KOPT-K1 (cell line): ENCODE data around the gene PTPRM.

Experiments
- H3K27ac ChIP-seq: fragments of 200-600 bp; sonication (generic); 2 replicates; pipeline ENCODE4 v1.5.1; 2016; ENCODE audit warnings: antibody characterized with exemption, mild to moderate bottlenecking, low read depth, low read length; ENCODE audit not compliant: poor library complexity, severe bottlenecking
- H3K36me3 ChIP-seq: fragments of 200-600 bp; sonication (generic); 2 replicates; pipeline ENCODE4 v1.5.1; 2017; ENCODE audit warnings: antibody characterized with exemption, mild to moderate bottlenecking, low read length, moderate library complexity; ENCODE audit not compliant: insufficient read depth
- H3K9me3 ChIP-seq: fragments of 200-600 bp; sonication (generic); 2 replicates; pipeline ENCODE4 v1.5.1; 2017; ENCODE audit warnings: antibody characterized with exemption, low read length, mild to moderate bottlenecking; ENCODE audit not compliant: insufficient read depth, poor library complexity, severe bottlenecking

The PTPRM gene

GRCh38 chr18:8130096-8130495, 563.0 kb downstream of the PTPRM start:
- Histone ChIP-seq H3K36me3 (no peaks in the 10 kb centered on the region), H3K27ac (no peak overlapping the region), H3K9me3 (no peaks in the 10 kb centered on the region)

DNA sequence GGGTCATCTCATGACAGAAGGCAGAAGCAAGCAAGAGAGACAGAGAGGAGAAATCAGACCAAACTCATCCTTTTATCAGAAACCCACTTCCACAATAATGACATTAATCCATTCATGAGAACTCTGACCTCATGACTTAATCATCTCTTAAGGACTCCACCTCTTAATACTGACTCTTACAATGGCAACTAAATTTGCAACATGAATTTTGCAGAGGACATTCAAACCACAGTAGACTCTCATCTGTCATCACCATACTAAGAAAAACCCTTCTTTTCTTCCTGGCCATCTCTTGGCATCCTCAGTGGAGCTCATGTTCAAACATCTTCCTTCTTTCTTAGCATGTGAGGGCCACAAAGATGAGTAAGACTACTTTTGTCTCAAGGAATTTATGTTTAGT, 565.9 kb downstream of the PTPRM start:
- Histone ChIP-seq H3K27ac (no peak overlapping the region), H3K9me3 (no peaks in the 10 kb centered on the region), H3K36me3 (no peaks in the 10 kb centered on the region)

DNA sequence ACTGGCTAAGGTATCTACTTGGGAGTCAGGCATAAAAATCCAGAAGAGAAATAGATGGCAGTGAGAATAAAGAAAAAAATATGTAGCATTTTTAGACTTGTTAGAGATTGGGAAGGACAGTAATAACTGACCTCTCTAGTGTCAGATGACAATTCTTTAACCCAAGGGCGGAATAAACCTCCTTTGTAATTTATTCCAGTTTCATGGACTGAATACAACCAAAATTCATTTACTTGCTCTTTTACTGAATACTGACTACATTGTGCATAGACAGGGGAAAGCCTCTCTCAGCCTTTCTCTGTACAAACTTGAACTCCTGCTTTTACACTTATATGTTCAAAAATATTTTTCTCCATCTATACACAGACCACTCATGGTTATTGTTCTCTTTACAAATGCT, 566.8 kb downstream of the PTPRM start:
- H3K9me3 ChIP-seq: no peaks in the 10 kb centered on the region
- no peak overlapping the region for H3K27ac ChIP-seq

DNA sequence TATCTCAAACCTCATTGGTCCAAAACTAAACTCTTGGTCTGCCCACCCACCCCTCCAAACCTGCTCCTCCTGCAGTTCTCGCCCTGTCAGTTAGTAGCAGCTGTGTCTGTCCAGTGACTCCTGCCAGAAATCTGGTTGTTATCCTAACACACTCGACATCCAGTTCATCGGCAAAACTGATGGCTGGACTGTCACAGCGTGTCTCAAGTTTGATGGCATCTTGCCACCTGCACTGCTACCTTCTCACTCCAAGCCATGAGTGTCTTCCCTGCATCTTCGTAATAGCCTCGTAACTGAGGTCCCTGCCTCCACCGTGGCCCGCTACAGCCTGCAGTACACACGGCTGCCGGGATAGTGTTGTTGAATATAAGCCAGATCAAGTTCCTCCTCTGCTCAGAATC, 572.0 kb downstream of the PTPRM start:
- H3K9me3 ChIP-seq: no peaks in the 10 kb centered on the region
- H3K27ac ChIP-seq: no peak overlapping the region
- no peaks in the 10 kb centered on the region for H3K36me3 ChIP-seq

More for the DNA sequence above, 566.8 kb downstream of the PTPRM start:
- H3K36me3 ChIP-seq: no peaks in the 10 kb centered on the region

DNA sequence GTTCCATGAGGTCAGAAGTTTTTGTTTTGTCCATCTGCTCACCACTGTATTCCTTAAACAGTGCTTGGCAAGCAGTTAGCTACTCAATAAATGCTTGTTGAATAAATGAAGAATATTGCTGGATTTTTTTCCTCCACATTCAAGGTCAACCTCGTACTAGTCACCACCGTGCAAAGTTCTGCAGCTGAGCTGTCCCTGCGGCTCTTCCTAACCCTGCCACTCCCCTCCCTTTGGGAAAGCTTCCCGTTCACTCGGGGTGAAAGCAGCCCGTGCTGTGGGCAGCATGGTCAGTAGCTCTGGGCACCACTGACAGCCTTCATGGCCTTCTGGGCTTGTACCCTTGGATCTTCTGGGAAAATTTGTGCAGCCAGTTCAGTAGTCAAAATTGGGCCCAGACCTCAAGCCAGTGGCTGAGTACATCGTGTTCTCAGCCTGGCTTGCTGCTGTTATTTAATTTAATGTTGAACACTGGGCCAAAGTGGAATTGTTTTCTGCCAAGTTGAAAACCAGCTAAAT, 572.8 kb downstream of the PTPRM start:
- Histone ChIP-seq H3K36me3 (no peaks in the 10 kb centered on the region), H3K9me3 (no peaks in the 10 kb centered on the region), H3K27ac (no peak overlapping the region)

GRCh38 chr18:8140841-8141501, 573.9 kb downstream of the PTPRM start:
- Histone ChIP-seq H3K9me3 (no peaks in the 10 kb centered on the region), H3K36me3 (no peaks in the 10 kb centered on the region), H3K27ac (no peak overlapping the region)

DNA sequence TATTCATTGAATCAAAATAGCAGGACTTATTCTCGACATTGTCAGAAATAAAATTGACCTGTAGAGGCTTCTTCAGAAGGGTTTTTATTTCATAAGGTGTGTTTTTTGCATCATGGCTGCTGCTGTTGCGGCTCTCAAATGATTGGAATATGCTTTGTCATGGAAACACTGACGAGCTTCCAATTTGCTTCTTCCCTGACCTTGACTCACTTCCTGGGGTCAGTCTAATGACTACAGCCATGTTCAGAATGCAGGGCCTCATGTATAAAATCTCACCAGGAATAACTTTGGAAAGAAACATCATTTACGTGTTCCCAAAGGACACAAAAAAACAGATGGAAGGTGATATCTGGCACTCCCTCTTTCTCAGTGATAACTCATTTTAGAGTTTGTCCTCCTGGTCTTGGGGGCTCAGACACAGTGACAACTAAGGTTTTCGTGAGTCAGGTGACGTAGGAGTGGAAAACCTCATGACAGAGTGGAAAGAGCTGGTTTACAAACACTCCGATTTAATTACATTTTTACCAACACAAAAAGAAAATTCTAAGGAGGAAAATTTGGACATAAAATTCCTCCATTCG, 575.1 kb downstream of the PTPRM start:
- no peaks in the 10 kb centered on the region for H3K36me3 ChIP-seq
- no peaks in the 10 kb centered on the region for H3K9me3 ChIP-seq
- H3K27ac ChIP-seq: no peak overlapping the region

DNA sequence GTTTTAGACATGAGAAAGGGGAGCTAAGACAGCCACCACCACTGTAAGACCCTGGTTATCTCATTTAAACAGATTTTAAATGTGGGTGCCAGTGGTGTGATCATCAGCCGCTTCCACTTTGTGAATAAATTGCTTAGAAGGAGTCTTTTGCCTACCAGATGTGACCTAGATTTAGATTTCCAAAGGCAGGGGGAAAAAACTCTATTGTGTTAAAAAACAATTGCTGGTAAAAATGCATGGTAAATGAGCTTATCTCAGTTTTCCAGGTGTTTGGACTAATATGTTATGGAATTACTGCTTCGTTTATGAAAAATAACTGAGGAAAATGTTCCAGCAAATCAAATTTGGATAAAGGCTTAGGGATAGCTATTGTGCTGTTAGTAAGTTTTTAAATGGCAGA, 575.8 kb downstream of the PTPRM start:
- H3K36me3 ChIP-seq: no peaks in the 10 kb centered on the region
- H3K27ac ChIP-seq: no peak overlapping the region
- no peaks in the 10 kb centered on the region for H3K9me3 ChIP-seq

DNA sequence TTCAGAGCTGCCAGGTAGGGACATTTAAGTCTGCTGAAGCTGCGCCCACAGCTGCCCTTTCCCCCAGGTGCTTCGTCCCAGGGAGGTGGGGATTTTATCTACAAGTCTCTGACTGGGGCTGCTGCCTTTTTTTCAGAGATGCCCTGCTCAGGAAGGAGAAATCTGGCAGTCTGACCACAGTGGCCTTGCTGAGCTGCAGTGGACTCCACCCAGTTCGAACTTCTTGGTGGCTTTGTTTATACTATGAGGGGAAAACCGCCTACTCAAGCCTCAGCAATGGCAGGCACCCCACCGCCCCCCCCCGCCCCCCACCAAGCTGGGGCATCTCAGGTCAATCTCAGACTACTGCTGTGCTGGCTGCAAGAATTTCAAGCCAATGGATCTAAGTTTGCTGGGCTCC, 584.1 kb downstream of the PTPRM start:
- no peaks in the 10 kb centered on the region for H3K9me3 ChIP-seq

GRCh38 chr18:8153887-8154583, 586.9 kb downstream of the PTPRM start:
- no peaks in the 10 kb centered on the region for H3K36me3 ChIP-seq
- H3K27ac ChIP-seq: no peak overlapping the region
- H3K9me3 ChIP-seq: no peaks in the 10 kb centered on the region

More for the DNA sequence above, 584.1 kb downstream of the PTPRM start:
- Histone ChIP-seq H3K27ac (no peak overlapping the region), H3K36me3 (no peaks in the 10 kb centered on the region)

- Histone ChIP-seq H3K9me3 (no peaks in the 10 kb centered on the region), H3K27ac (no peak overlapping the region), H3K36me3 (no peaks in the 10 kb centered on the region)
Observed at GRCh38 chr18:8162802-8163201, 595.7 kb downstream of the PTPRM start.

- Histone ChIP-seq H3K9me3 (no peaks in the 10 kb centered on the region), H3K36me3 (no peaks in the 10 kb centered on the region), H3K27ac (no peak overlapping the region)
Observed at GRCh38 chr18:8163286-8163959, 596.3 kb downstream of the PTPRM start.

GRCh38 chr18:8165095-8165494, 598.0 kb downstream of the PTPRM start:
- H3K27ac ChIP-seq: no peak overlapping the region
- H3K36me3 ChIP-seq: no peaks in the 10 kb centered on the region
- H3K9me3 ChIP-seq: no peaks in the 10 kb centered on the region

DNA sequence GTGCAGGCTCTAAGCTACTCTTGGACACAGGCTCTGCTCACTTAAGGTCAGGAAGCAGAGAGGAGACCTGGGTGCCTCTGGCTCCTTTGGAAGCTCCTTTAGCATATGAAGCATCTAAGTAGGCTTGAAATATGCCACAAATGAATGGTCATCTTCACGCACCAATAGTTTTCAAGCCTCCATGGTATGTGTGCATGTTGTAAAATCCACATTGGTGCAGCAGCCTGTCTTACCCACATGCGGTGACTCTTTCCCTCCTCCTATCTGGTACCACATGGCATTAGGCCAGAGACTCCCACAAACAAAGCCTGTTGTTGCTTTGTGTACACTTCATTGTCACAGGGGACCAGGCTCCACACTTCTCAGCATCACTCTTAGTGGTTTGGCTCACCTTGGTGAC, 599.9 kb downstream of the PTPRM start:
- H3K36me3 ChIP-seq: no peaks in the 10 kb centered on the region
- no peak overlapping the region for H3K27ac ChIP-seq
- H3K9me3 ChIP-seq: no peaks in the 10 kb centered on the region

DNA sequence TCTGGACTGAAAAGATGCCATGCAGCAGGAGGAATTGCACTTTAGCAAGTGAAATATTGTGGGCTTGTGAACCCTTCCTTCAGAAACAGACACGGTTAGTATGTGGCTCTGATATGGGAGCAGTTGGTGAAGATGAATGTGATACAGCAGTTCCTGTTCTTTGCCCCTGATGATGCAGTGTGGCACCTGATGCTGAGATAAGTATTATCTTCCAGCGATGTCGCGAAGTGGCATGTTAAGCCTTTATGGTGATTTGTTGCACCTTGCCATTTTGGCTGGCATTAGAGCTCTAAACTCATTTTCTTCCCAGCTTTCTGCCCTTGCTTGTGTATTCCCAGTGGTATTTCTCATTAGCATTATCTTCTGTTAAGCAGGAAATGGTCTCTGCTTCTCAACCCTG, 600.6 kb downstream of the PTPRM start:
- Histone ChIP-seq H3K27ac (no peak overlapping the region), H3K36me3 (no peaks in the 10 kb centered on the region), H3K9me3 (no peaks in the 10 kb centered on the region)
